GM18519 (cell line): ENCODE results near the gene KIF3B.
"Not testable (repeated sequence)": the region's sequence is repeated elsewhere in the genome, so short reads cannot be mapped to it uniquely, and the experiment has no call there.

Source experiments
- ATAC-seq: cut with Tn5 transposase; IDR thresholded peaks from one replicate; pipeline ENCODE4 v1.9.1; 2021; ENCODE audit warnings: mild to moderate bottlenecking, moderate library complexity; ENCODE audit not compliant: unreplicated experiment, low FRiP score

Gene KIF3B

GRCh38 chr20:32353848-32354496, 76.5 kb downstream of the KIF3B start:
- ATAC-seq: no peak

- no peak for ATAC-seq
Measured at GRCh38 chr20:32354592-32355416, 77.4 kb downstream of the KIF3B start.

- ATAC-seq: peak; percentile 25
Measured at GRCh38 chr20:32355417-32355841, 78.0 kb downstream of the KIF3B start.

- ATAC-seq: not testable (repeated sequence)
Measured at GRCh38 chr20:32355907-32356621, 78.6 kb downstream of the KIF3B start.

- ATAC-seq: no peak
Measured at GRCh38 chr20:32356622-32357374, 79.3 kb downstream of the KIF3B start.

- ATAC-seq: no peak
Measured at GRCh38 chr20:32357375-32357868, 80.0 kb downstream of the KIF3B start.

GRCh38 chr20:32357869-32358631, 80.6 kb downstream of the KIF3B start, which contains the start of gene ASXL1:
Gene ASXL1, plus strand, starts transcription at chr20:32358331. Its CDS starts 445 bp downstream, at chr20:32358776.
- peak; percentile 68 for ATAC-seq

GRCh38 chr20:32358632-32358882, 81.1 kb downstream of the KIF3B start:
- no peak for ATAC-seq

- ATAC-seq: no peak
Measured at GRCh38 chr20:32358883-32359632, 81.6 kb downstream of the KIF3B start.

- ATAC-seq: no peak
Measured at GRCh38 chr20:32359633-32360332, 82.3 kb downstream of the KIF3B start.

- ATAC-seq: no peak
Measured at GRCh38 chr20:32360333-32360634, 82.8 kb downstream of the KIF3B start.

- ATAC-seq: no peak
Measured at GRCh38 chr20:32362901-32363364, 85.5 kb downstream of the KIF3B start.

GRCh38 chr20:32363492-32363891, 86.0 kb downstream of the KIF3B start:
- ATAC-seq: no peak

- ATAC-seq: no peak
Measured at GRCh38 chr20:32364554-32365208, 87.2 kb downstream of the KIF3B start.

GRCh38 chr20:32365564-32365963, 88.1 kb downstream of the KIF3B start:
- ATAC-seq: no peak

GRCh38 chr20:32366380-32366779, 88.9 kb downstream of the KIF3B start:
- ATAC-seq: no peak

GRCh38 chr20:32368323-32368722, 90.9 kb downstream of the KIF3B start:
- ATAC-seq: no peak

- ATAC-seq: no peak
Measured at GRCh38 chr20:32368925-32369324, 91.5 kb downstream of the KIF3B start.
